ENCODE data around the gene GPR158.

GPR158 gene

DNA sequence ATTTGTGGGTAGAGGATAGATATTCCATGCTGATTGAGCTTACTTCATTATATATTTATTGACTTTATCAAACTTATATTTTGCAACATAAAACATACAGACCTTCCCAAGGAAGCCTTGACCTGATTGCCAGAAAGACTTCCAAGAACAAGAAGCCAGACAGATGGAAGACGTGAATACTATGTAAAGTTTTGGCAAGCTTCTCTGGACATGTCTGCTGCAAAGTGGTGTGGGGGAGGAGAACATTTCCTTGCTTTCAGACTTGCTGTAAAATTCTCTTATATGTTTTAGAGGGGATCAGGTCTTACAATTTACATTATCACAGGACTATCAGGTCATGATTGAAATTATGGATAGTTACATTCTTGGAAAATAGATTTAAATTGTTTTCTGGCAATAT, 23.4 kb downstream of the GPR158 start:
- Histone ChIP-seq H3K4me3 (no peak overlapping the region), H3K27ac (no peak overlapping the region)

DNA sequence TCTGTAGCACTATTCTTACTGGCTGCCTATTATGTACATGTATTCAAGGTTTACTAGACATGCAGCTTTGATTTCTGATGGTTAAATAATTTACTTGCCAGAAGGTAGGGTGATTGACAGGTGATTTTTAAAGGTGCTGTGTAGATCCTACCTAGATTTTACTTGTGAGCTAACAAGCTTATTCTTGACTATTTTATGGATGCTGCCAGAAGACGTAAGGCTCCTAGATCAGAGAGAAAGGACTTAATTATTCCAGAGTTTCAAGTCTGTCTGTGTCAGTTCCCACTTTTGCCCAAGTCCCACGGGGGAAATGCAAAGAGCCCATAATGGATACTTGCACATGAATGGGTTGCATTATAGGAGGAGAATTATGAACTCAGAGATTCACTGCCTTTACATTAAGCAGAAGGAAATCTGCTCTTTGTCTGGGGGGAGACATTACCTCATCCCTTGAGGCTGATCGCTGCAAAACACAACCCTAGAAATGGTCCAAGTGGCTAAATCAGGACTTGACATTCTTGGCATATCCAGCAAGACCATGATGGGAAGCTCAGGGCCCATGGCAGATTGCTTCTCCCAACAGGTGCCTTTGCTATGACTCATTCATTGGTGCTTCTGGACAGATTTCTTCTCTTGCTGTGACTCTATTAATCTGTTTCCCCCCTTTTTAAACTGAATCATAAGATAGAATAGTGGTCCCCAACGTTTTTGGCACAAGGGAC, 32.1 kb downstream of the GPR158 start:
- H3K27ac ChIP-seq = no peak overlapping the region

GRCh38 chr10:25209618-25210017, 34.8 kb downstream of the GPR158 start:
- H3K4me3 ChIP-seq = no peak overlapping the region
- no peak overlapping the region for H3K27ac ChIP-seq

More for the DNA sequence above, 32.1 kb downstream of the GPR158 start:
- H3K4me3 ChIP-seq = no peak overlapping the region

- H3K4me3 ChIP-seq = no peak overlapping the region
Measured at GRCh38 chr10:25210265-25210664, 35.5 kb downstream of the GPR158 start.

GRCh38 chr10:25220156-25220555, 45.4 kb downstream of the GPR158 start:
- no peak overlapping the region for H3K27ac ChIP-seq

More at GRCh38 chr10:25210265-25210664, 35.5 kb downstream of the GPR158 start:
- H3K27ac ChIP-seq = no peak overlapping the region

DNA sequence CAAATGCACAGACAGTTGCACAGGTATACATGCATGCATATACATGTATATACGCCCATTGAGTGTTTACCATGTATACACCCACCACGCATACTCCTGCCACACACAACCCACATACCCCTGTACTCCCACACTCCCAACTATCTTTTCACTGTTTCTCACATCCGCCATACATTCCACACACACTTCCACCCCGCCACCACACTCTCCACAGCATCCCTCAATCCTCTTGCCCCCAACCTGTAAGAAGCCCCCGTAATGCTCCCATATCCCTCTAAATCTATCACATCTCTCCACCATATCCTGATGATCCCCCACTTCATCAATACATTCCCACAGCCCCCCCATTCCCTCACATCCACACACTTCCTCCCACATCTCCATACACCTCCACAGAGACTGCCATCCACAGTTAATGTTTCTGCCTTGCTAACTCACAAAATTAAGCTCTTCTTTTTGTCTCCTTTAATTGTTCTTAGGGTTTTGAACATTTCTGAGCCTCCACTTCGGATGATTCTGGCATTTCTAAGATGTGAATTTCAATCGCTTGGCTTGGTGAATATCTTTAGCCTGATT, 47.4 kb downstream of the GPR158 start:
- Histone ChIP-seq H3K4me3 (no peak overlapping the region), H3K27ac (no peak overlapping the region)

More at GRCh38 chr10:25220156-25220555, 45.4 kb downstream of the GPR158 start:
- H3K4me3 ChIP-seq = no peak overlapping the region

DNA sequence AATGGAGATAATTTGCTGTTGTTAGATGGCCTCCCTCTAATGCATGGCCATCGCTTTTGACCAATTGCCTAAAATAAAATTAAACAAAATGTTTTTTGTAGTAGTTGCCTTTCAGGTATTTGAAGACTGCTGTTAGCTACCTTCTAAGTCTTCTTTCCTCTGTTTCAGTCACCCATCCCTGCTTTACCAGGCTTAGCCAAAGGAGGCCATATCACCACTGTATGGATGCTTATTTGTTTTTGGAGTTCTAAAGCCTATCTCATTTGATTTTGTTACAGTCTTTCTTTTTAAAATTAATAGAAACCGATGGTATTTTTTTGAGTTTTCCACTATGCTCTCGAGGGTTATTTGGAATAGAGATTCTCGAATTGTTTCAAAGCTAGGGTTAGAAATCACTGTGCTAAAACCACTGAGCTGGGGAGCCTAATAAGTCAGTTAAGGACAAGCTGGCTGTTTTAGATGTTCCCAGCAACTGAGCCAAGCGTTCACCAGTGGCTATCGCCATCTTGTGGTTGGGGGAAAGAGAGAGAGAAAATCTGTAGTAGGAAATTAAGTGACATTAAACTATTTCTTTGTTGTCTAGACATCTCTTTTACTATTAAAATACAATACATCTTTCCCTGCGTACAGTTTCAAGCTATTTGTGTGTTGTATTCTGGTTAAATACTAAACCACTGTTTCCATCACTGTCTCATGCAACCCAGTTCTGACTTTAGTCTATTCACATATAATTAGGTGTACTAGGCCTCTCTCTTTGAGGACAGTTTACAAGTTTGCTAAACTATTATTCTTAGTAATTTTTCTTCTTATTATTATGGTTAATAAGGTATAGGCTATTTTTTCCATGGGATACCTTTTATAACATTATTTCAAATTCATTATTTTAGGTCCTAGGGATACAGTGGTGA, 52.2 kb downstream of the GPR158 start:
- no peak overlapping the region for H3K27ac ChIP-seq
- H3K4me3 ChIP-seq = no peak overlapping the region

DNA sequence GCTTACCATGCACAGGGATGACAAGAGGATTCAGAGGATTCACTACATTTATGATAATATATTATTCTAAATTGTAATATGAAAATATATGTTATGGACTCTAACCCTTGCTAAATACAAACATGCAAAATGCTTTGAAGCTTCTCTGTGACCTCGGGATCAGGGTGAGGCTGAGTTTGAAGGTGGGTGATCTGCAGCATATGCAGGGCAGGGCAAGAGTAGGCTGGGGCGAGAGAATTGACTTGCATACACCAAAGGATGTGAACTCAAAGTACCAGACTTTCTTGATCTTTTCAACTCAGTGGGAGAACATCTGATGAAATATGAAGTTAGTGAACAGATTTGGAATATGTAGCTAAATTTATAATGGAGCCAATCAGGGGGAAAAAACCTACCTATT, 57.0 kb downstream of the GPR158 start:
- H3K27ac ChIP-seq = no peak overlapping the region
- no peak overlapping the region for H3K4me3 ChIP-seq

- Histone ChIP-seq H3K4me3 (no peak overlapping the region), H3K27ac (no peak overlapping the region)
Measured at GRCh38 chr10:25232204-25232603, 57.4 kb downstream of the GPR158 start.

GRCh38 chr10:25245165-25245564, 70.4 kb downstream of the GPR158 start:
- Histone ChIP-seq H3K27ac (no peak overlapping the region), H3K4me3 (no peak overlapping the region)

DNA sequence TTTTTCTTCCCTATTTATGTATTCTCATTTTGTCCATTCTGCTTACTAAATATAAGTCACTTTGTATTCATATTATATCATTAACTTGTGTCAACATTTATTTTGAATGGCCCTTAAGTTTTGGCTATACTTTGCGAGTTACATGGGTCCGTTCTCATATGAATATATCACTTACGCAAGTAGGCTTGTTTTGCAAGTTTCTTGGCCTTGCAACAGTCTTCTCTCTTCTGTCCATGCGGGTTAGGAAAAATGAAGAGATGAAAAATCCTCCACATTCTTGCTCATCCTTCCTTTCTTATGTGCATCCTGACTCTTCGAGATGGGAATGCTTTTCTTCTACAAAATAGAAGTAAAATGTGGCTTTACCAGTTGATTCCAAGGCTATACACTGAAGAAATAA, 82.8 kb downstream of the GPR158 start:
- Histone ChIP-seq H3K4me3 (no peak overlapping the region), H3K27ac (no peak overlapping the region)

GRCh38 chr10:25261110-25261509, 86.3 kb downstream of the GPR158 start:
- H3K27ac ChIP-seq = no peak overlapping the region
- H3K4me3 ChIP-seq = no peak overlapping the region

DNA sequence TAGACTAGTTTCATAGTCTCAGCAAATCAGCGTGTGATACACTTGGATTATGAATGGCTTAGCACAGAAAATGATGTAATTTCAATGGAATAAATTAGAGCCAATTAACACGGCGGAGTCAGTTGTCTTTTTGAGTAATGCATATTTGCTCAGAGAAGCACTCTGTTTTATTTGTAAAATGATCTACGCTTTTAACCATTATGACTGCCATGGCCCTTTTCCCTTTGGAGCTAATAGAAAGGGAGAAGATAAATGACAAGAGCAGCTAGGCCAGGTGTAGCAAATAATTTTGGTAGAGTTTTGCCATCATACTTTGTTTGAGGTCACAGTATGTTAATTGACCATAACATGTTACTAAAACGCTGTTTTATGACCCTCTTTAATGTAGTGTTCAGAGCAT, 86.8 kb downstream of the GPR158 start:
- no peak overlapping the region for H3K27ac ChIP-seq

GRCh38 chr10:25263931-25264330, 89.1 kb downstream of the GPR158 start:
- H3K4me3 ChIP-seq = no peak overlapping the region
- H3K27ac ChIP-seq = no peak overlapping the region

More for the DNA sequence above, 86.8 kb downstream of the GPR158 start:
- H3K4me3 ChIP-seq = no peak overlapping the region

GRCh38 chr10:25278180-25278579, 103.4 kb downstream of the GPR158 start:
- H3K4me3 ChIP-seq = no peak overlapping the region
- H3K27ac ChIP-seq = no peak overlapping the region

DNA sequence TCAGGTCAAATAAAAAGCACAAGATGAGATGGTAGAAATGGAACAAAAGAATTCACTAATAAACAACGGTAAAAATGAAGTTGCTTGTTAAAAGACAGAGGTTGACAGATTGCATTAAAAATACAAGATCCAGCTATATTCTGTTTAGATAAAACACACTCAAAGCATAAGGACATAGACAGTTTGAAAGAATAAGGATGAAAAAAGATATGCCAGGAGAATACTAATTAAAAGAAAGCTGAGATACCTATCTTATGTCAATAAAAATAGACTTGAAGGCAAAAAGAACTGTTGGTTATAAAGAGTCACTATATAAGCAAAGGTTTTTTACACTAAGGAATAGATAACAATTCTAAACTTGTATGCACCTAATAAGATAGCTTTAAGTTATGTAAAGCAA, 105.3 kb downstream of the GPR158 start:
- H3K27ac ChIP-seq = no peak overlapping the region
- no peak overlapping the region for H3K4me3 ChIP-seq

DNA sequence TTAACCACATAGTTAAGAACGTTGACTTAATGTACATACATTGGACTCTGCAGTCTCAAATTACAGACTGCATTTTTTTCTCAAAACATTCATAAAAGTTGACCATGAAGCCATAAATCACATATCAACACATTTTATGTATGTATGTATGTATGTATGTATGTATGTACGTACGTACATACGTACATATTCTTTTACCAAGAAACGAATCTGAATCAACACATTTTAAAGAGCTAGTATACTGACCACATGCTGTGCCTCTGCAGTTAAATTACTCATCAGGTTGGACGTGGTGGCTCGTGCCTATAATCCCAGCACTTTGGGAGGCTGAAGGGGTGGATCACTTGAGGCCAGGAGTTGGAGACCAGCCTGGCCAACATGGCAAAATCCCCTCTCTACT, 105.8 kb downstream of the GPR158 start:
- Histone ChIP-seq H3K27ac (no peak overlapping the region), H3K4me3 (no peak overlapping the region)

DNA sequence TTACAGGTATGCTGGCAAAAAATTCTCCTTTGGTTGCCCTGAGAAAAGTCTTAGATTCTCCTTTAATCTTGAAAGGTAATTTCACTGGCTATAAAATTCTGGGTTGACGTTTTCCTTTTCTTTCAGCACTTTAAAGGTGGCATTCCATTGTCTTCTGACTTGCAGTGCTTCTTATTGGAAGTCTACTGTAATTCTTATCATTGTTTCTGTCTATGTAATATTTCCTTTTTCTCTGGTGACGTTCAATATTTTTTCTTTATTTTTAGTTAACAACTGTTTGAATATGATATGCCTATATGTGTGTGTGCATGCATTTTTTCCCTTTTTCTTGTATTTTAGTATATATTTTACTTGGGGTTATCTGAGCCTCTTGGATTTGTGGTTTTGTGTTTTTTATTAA, 111.0 kb downstream of the GPR158 start:
- Histone ChIP-seq H3K27ac (no peak overlapping the region), H3K4me3 (no peak overlapping the region)

DNA sequence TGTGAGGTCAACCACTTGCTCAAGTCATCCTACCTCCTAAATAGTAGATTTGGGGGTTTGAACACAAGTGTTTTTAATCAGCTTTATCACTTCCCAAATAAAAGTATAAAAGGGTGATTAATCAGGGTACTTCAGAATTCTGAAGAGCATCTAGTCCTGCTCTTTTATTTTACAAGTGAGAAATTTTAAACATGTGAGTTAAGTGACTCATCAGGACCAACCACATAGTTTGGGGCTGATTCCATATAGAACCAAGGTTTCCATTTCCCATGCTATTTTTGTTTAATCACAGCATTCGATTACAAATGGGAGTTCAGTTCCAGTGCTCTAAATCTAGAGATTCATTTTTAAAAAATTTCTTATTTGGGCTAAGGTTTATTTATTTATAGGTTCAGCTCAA, 113.4 kb downstream of the GPR158 start:
- Histone ChIP-seq H3K27ac (no peak overlapping the region), H3K4me3 (no peak overlapping the region)

- no peak overlapping the region for H3K27ac ChIP-seq
- no peak overlapping the region for H3K4me3 ChIP-seq
Measured at GRCh38 chr10:25294032-25294926, 119.5 kb downstream of the GPR158 start.
